Pancreas (tissue), 10 donors: ENCODE data around the gene TTLL10. TPM values are rescaled to one million over a fixed set of nuclear protein-coding genes. Genes with fewer than 3 reads are reported as not detected.
A peak's percentile ranks its signal among the peaks of the same experiment; 100 is the strongest.

Experiments used
- ATAC-seq, 4 donors: fragments of 200-7000 bp; cut with Tn5 transposase; one replicate each; pipeline versions ENCODE4 v1.8.0 to v1.9.1; 2020; ENCODE audit warnings: mild to moderate bottlenecking in 4 of 4, moderate library complexity in 4 of 4
- DNase-seq, 6 donors: peaks; one replicate each; pipeline ENCODE4 v3.0.0-alpha.2; 2020
- FAIRE-seq: peaks from 2 replicates; lab custom pipeline; 2012; peaks lifted over from hg19 to GRCh38; lab: Jason Lieb, UNC
- H3K27ac ChIP-seq, 4 donors: fragments of 200-600 bp; sonication (generic); 1 replicate in 3 of 4; 2 replicates in 1 of 4; pipeline versions ENCODE4 v1.5.0 to v1.8.0; 2020
- H3K27me3 ChIP-seq, 4 donors: fragments of 200-600 bp; one replicate each; pipeline ENCODE4 v1.8.0; 2021
- H3K36me3 ChIP-seq, 3 donors: fragments of 200-600 bp; sonication (generic) in 1 of 3; one replicate each; pipeline versions ENCODE4 v1.5.0 to v1.8.0; 2020 to 2021
- H3K4me1 ChIP-seq, 3 donors: fragments of 200-600 bp; one replicate each; pipeline ENCODE4 v1.8.0; 2021
- H3K4me3 ChIP-seq, 4 donors: fragments of 200-600 bp; sonication (generic) in 2 of 4; one replicate each; pipeline versions ENCODE4 v1.5.0 to v1.8.0; 2020 to 2021
- H3K9me3 ChIP-seq, 4 donors: fragments of 200-600 bp; one replicate each; pipeline ENCODE4 v1.8.0; 2021
- WGBS, 2 donors: extraction: QIAGEN DNeasy Blood & Tissue Kit; methylation state at CpG; one replicate each; pipeline ENCODE4 v1.1.7; 2013; 5-methylcytosine and 5-hydroxymethylcytosine counted together
- intact Hi-C, 3 donors: fragments of 100-400 bp; cut with DNase I; formaldehyde crosslinking; loops; one replicate each; pipeline versions ENCODE4 v1.11.1 to v1.14.2; 2022
- polyA plus RNA-seq, 2 donors: library from polyadenylated mRNA; stranded (reverse); fragments of 200-250 nt; gene quantifications; one replicate each; pipeline ENCODE4 v1.2.3, GENCODE V29; 2013
- total RNA-seq, 6 donors: library from RNA; stranded (reverse); fragmentation: NEBNext Ultra II Directional in 4 of 6; extraction: Animal tissue kit (Norgen Biotek cat#: 25700) in 4 of 6; gene quantifications; one replicate each; pipeline versions ENCODE4 v1.2.1 to v1.2.4, GENCODE V29; 2021 to 2023
- TF ChIP-seq, protein P1 (sequence below), 4 donors: fragments of 200-600 bp; sonication (generic) in 3 of 4; IDR thresholded peaks; one replicate each; pipeline versions ENCODE4 v1.5.0 to v1.8.0; 2021; ENCODE audit warnings: antibody characterized with exemption in 4 of 4
- donor health status: healthy with polysubstance abuse.
- donor health status: DM: no; HTN: no; CAD: no; lungs with moderate emphysema.
- donor health status: DM: no; HTN: no; CAD: no.
- donor health status: control.
- donor health status: control.
- donor health status: Bipolar disorder and iron deficiency.
- donor health status: DM: yes; HTN: yes; CAD: no.
- donor health status: DM: no; HTN: no; CAD: no.
- donor health status: DM: no; HTN: no; CAD: no.
- donor health status: DM: yes; HTN: yes; CAD: no.

TTLL10 gene
- total and polyA plus RNA-seq, 8 donors = 0.20 to 1.6 (median 0.41) TPM; not detected in 1

DNA sequence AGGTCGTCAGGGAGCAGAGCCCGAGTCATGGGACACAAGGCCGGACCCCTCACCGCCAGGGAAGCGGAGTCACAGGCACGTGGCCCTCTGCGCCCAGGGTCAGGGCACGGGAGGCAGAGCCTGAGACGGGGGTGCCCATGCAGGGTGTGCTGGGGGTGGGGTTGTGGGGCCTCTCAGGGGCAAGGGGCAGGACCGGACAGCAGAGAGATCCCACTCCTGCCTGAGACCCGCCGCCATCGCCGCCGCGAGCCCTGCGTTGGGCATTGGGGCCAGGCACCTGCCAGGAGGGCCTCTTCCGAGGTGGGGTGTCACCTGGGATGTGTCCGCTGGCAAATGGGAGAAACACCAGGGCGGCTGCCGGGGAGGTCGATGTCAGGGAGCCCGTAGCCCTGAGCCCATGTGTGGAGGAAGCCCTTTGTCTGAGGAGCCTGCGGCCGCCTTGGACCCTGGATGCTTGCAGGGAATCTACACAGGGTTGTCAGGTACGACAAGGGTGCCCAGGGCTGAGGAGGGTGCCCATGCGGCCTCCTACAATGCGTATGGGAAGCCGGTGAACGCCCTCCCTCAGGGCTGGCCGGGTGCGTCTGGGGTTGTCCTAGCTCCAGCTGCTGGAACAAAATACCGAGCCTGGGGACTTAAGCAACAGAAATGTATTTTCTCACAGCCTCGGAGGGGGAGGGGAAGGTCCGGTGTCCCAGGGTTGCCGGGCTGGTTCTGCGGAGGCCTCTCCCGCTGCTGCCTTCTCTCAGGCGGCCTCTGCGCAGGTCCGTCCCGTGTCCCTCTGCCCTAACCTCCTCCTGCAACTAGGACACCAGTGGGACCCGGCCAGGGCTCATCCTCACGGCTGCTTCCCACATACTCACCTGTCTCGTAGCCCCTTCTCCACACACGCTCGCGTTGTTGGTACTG is 41.4 kb upstream of the TTLL10 start:
- peak overlapping the region; percentile 53 to 74 (median 66) for H3K27ac ChIP-seq
- H3K36me3 ChIP-seq = no peaks in the 10 kb centered on the region
- ATAC-seq (peak; percentile 13 to 52 (median 27)), FAIRE-seq (no peak), DNase-seq (peak in 2 of 6 donors; percentile 45 to 65)
- no peaks in the 10 kb centered on the region for H3K27me3 ChIP-seq
- 61 to 63% methylated on average over 43 to 48 of the region's 48 CpGs for whole genome bisulfite sequencing, 2 donors
- H3K9me3 ChIP-seq = no peaks in the 10 kb centered on the region
- TF ChIP-seq, protein P1, sequence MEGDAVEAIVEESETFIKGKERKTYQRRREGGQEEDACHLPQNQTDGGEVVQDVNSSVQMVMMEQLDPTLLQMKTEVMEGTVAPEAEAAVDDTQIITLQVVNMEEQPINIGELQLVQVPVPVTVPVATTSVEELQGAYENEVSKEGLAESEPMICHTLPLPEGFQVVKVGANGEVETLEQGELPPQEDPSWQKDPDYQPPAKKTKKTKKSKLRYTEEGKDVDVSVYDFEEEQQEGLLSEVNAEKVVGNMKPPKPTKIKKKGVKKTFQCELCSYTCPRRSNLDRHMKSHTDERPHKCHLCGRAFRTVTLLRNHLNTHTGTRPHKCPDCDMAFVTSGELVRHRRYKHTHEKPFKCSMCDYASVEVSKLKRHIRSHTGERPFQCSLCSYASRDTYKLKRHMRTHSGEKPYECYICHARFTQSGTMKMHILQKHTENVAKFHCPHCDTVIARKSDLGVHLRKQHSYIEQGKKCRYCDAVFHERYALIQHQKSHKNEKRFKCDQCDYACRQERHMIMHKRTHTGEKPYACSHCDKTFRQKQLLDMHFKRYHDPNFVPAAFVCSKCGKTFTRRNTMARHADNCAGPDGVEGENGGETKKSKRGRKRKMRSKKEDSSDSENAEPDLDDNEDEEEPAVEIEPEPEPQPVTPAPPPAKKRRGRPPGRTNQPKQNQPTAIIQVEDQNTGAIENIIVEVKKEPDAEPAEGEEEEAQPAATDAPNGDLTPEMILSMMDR (IDR thresholded peaks at IDR 0.05) = no peak
- H3K4me3 ChIP-seq = no peak overlapping the region
- peaks cover 0 to 5% (median 0%) of the 10 kb centered on the region in 3 donors for H3K4me1 ChIP-seq
- intact Hi-C loops = no loop called here

DNA sequence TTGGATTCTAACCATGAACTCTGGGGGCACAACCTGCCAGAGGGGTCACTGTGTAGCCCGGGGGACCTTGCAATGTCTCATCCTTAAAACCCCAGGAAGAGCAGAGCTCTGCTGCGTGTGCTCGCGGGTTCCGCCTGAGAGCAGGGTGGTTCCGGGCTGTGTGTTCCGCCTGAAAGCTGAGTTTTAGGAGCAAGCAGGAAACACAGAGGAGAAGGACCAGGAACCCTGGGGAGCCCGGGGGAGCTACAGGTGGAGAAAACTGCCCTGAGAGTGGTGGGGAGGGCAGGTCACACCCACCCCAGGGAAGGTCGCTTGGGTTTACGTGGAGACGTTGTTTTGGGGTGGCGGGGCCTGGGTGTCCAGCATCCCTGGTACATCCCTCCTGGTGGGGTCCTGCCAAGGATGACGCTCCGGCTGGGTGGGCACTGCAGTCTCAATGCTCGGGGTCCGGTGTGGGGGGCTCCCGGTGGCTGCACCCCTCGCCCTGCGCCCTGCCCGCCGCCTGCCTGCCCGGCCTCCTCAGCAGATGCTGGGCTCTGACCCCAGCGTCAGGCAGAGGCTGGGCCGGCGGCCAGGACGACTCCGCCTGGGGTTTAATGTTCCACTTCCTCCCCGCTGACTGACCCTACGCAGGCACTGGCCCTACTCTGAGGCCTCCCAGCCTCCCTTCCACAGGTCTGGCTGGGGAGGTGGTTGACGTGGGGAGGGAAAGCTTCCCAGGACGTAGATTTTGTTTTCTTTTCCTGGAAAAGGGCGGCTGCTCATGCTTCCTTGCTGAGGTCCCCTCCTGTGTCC is 40.5 kb upstream of the TTLL10 start:
- TF ChIP-seq, protein P1 (IDR thresholded peaks at IDR 0.05) = no peak
- intact Hi-C loops = no loop called here
- H3K27me3 ChIP-seq = no peaks in the 10 kb centered on the region
- ATAC-seq (peak; percentile 57 to 68 (median 64)), FAIRE-seq (no peak), DNase-seq (peak in 4 of 6 donors; percentile 54 to 82 (median 66))
- H3K4me1 ChIP-seq = peaks cover 0 to 1% (median 0%) of the 10 kb centered on the region in 3 donors
- H3K4me3 ChIP-seq = no peak overlapping the region
- 62 to 68% methylated on average over 30 to 32 of the region's 32 CpGs for WGBS, 2 donors
- H3K36me3 ChIP-seq = no peaks in the 10 kb centered on the region
- H3K9me3 ChIP-seq = no peaks in the 10 kb centered on the region
- H3K27ac ChIP-seq = peak overlapping the region; percentile 53 to 74 (median 66)

DNA sequence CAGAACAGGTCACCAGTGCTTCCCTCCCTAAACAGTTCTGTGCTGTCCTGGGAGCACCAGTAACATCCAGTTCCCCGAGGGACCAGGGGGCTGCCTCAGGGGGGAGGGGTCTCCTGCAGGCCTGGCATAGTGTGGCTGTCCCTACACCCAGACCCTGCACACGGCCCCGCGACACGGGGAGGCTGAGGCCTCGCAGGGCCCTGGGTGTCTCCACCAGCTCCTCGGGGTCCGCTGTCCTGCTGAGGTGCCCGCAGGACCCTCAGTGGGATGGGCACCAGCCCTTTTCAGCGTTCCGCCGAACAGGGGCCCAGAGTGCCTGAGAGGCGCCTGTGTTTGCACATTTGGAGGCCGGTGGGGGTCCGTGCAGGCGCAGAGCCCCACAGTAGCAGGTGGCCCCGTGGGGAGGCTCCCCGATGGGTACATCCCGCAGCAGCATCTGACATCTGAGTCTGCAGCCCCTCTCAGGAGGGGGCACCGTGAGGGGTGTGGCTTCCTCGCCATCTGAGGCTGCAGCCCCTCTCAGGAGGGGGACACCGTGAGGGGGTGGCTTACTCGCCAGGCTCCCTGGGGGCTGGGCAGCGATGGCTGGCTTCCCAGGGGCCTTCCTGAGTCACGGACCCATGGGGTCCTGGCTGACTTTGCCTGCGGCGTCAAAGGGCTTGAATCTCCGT is 39.2 kb upstream of the TTLL10 start:
- no peaks in the 10 kb centered on the region for H3K36me3 ChIP-seq
- FAIRE-seq (no peak), DNase-seq (no peak), ATAC-seq (no peak)
- no peak overlapping the region for H3K27ac ChIP-seq
- intact Hi-C loops = no loop called here
- H3K4me3 ChIP-seq = no peak overlapping the region
- TF ChIP-seq, protein P1 (IDR thresholded peaks at IDR 0.05) = no peak
- no peaks in the 10 kb centered on the region for H3K4me1 ChIP-seq
- no peaks in the 10 kb centered on the region for H3K27me3 ChIP-seq
- H3K9me3 ChIP-seq = no peaks in the 10 kb centered on the region
- 81 to 88% methylated on average over 26 to 28 of the region's 28 CpGs for WGBS, 2 donors

DNA sequence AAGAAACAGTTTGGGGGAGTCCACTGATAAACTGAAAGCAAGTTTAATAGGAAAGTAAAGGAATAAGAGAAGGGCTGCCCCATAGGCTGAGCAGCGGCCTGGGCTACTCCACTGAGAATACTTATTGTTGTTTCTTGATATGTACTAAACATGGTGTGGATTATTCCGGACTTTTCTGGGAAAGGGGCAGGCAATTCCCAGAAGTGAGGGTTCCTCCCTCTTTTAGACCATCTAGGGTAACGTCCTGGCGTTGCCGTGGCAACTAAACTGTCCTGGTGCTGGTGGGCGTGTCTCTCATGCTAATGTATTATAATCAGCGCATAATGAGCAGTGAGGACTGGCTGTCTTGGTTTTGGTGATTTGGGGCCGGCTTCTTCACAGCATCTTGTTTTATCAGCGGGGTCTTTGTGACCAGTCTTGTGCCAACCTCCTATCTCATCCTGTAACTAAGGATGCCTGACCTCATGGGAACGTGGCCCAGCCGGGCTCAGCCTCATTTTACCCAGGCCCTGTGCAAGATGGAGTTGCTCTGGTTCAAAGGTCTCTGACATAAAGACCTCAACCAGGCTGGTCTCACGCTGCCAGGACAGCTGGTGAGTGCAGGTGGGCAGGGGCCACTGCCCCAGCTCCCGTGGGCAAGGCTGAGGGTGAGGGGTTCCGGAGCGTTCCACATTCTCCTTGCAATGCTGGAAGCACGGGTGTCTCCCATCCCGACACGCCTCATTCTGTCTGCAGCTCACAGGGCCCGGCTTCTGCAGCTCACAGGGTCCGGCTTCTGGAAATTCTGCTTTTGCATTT is 38.1 kb upstream of the TTLL10 start:
- intact Hi-C loops = no loop called here
- DNase-seq = no peak
- FAIRE-seq = no peak
- TF ChIP-seq, protein P1 (IDR thresholded peaks at IDR 0.05) = no peak
- no peak overlapping the region for H3K4me3 ChIP-seq
- H3K36me3 ChIP-seq = no peaks in the 10 kb centered on the region
- no peak for ATAC-seq
- 83 to 89% methylated on average over 20 of the region's 20 CpGs for WGBS, 2 donors
- H3K9me3 ChIP-seq = no peaks in the 10 kb centered on the region
- H3K27ac ChIP-seq = peak overlapping the region in 1 of 4 donors; percentile 41
- no peaks in the 10 kb centered on the region for H3K27me3 ChIP-seq
- no peaks in the 10 kb centered on the region for H3K4me1 ChIP-seq
